Ascending aorta (tissue), 2 donors: ENCODE data around the gene MCHR2. TPM values are rescaled to one million over a fixed set of nuclear protein-coding genes. Genes with fewer than 3 reads are reported as not detected.
"Not testable (repeated sequence)": the region's sequence is repeated elsewhere in the genome, so short reads cannot be mapped to it uniquely, and the experiment has no call there.

ENCODE experiments used
- DNase-seq, 2 donors: peaks; one replicate each; pipeline ENCODE4 v3.0.0-alpha.2; 2019; ENCODE audit warnings: low spot score in 2 of 2
- H3K27ac ChIP-seq, 2 donors: fragments of 200-600 bp; sonication (generic); one replicate each; pipeline ENCODE4 v1.5.1; 2016 to 2017; ENCODE audit warnings: mild to moderate bottlenecking in 1 of 2
- H3K27me3 ChIP-seq: fragments of 200-600 bp; sonication (generic); one replicate; pipeline ENCODE4 v1.5.1; 2017
- H3K36me3 ChIP-seq, 2 donors: fragments of 200-600 bp; sonication (generic); one replicate each; pipeline ENCODE4 v1.5.1; 2016
- H3K4me1 ChIP-seq, 2 donors: fragments of 200-600 bp; sonication (generic); one replicate each; pipeline ENCODE4 v1.5.1; 2016 to 2017; ENCODE audit warnings: mild to moderate bottlenecking in 1 of 2
- H3K4me3 ChIP-seq, 2 donors: fragments of 200-600 bp; sonication (generic); one replicate each; pipeline ENCODE4 v1.5.1; 2016 to 2017; ENCODE audit warnings: mild to moderate bottlenecking in 1 of 2
- H3K9me3 ChIP-seq, 2 donors: fragments of 200-600 bp; sonication (generic); one replicate each; pipeline ENCODE4 v1.5.1; 2016
- intact Hi-C: fragments of 100-400 bp; cut with DNase I; formaldehyde crosslinking; loops from one replicate; pipeline ENCODE4 v1.15.1; 2023
- total RNA-seq: library from RNA; depleted of rRNA; stranded (reverse); fragments of >200 nt; gene quantifications from one replicate; pipeline ENCODE4 v1.1.0, GENCODE V29; 2016
- TF ChIP-seq, protein P1 (sequence below), 3 experiments: fragments of 200-600 bp in 2 of 3; fragments of 450-650 bp in 1 of 3; sonication (generic) in 2 of 3; IDR thresholded peaks; one replicate each; pipeline ENCODE4 v1.5.1; 2016 to 2019; ENCODE audit warnings: antibody characterized with exemption in 3 of 3, mild to moderate bottlenecking in 1 of 3, moderate library complexity in 1 of 3

MCHR2 gene, protein sequence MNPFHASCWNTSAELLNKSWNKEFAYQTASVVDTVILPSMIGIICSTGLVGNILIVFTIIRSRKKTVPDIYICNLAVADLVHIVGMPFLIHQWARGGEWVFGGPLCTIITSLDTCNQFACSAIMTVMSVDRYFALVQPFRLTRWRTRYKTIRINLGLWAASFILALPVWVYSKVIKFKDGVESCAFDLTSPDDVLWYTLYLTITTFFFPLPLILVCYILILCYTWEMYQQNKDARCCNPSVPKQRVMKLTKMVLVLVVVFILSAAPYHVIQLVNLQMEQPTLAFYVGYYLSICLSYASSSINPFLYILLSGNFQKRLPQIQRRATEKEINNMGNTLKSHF
- total RNA-seq = not detected

DNA sequence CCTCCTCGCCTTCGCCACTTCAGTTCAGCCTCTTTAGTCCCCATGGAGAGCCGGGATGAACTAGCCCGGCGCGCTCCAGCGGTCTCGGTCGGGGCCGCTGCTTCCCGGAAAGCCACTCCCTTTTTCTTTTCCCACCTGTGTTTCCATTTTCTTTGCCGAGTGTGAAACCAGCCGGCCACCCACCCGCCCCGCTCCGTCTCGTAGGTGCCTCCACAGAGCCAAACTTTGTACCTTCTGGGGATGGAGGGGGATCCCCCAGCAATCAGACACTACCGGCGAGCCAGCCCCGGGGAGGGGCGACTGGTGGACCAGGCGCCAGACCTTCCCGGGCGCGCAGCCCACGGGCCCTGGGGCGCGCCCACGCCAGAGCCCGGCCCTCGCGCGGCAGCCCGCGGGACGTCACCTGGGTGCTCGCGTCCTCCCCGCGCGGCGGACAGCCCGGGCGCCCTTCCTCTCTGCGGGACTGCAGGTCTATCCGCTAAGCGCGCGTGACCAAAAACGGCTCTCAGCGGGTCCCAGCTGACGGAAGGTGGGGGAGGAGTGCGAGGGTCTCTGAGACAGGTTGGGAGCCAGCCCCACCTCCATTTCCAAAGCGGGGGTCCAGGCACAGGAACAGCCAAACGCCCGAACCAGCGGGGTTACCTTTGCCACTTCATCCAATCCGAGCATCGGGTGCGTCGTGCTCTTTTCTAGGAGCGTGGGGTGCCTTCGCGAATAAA lies at the start of gene MCHR2:
Gene MCHR2, minus strand, starts transcription at position 691 of the 719 bp plus-strand sequence. CDS start 38,076 bp downstream, outside the sequence.
- Histone ChIP-seq H3K9me3 (no peaks in the 10 kb centered on the region), H3K27ac (no peak within 1 kb of the TSS), H3K4me3 (peak within 1 kb of the TSS in 1 of 2 donors; percentile 18), H3K27me3 (peaks cover 4% of the 10 kb centered on the region), H3K4me1 (no peaks in the 10 kb centered on the region), H3K36me3 (no peaks in the 10 kb centered on the region)
- DNase-seq = no peak
- TF ChIP-seq, protein P1, sequence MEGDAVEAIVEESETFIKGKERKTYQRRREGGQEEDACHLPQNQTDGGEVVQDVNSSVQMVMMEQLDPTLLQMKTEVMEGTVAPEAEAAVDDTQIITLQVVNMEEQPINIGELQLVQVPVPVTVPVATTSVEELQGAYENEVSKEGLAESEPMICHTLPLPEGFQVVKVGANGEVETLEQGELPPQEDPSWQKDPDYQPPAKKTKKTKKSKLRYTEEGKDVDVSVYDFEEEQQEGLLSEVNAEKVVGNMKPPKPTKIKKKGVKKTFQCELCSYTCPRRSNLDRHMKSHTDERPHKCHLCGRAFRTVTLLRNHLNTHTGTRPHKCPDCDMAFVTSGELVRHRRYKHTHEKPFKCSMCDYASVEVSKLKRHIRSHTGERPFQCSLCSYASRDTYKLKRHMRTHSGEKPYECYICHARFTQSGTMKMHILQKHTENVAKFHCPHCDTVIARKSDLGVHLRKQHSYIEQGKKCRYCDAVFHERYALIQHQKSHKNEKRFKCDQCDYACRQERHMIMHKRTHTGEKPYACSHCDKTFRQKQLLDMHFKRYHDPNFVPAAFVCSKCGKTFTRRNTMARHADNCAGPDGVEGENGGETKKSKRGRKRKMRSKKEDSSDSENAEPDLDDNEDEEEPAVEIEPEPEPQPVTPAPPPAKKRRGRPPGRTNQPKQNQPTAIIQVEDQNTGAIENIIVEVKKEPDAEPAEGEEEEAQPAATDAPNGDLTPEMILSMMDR (IDR thresholded peaks at IDR 0.05) = no peak
- intact Hi-C loops = no loop called here

DNA sequence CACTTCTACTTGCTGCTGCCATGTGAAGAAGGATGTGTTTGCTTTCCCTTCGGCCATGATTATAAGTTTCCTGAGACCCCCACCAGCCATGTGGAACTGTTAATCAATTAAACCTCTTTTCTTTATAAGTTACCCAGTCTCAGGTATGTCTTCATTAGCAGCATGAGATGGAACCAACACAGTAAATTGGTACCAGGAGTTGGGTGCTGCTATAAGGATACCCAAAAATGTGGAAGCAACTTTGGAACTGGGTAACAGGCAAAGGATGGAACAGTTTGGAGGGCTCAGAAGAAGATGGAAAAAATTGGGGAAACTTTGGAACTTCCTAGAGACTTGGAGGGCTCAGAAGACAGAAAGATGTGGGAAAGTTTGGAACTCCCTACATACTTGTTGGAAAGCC lies 44.5 kb upstream of the MCHR2 start:
- H3K36me3 ChIP-seq, H3K4me1 ChIP-seq, H3K27ac ChIP-seq, H3K4me3 ChIP-seq, intact Hi-C loops, H3K9me3 ChIP-seq, H3K27me3 ChIP-seq, DNase-seq: not testable (repeated sequence)

DNA sequence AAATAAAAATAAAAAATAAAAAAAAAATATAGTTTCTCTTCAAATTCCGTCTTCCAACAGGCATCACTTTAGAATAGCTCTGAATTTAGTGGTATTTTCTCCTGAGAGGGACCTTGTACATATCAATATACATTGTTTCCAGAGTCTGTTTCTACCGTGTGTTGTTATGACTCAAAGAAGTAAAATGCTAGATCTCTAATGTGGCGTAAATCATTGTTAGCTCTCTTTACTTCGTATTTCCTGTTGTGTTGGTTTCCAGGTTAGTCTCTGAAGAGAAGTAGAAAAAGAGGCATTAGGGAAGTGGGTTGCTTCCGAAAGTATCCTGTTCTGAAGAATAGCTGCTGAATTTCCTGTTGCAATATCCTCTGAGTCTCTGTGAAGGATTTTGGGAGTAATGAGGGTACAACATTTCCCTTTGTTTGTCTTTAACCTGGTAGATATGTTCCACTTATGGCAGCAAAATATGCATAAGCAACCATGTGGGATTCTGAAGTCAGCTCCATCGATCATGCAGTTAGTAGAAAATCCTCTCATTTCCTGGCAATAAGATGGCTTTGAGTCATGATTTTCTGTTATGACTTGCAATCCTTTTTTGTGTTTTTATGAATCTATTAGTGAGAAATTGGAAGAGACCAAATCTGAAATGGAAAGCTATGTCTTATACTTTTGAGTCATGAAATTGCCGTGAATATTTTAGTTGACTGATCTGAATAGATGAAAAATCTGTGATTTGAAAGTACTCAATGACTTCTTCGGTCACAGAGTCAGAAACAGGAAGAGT lies 42.0 kb upstream of the MCHR2 start:
- Histone ChIP-seq H3K27me3 (no peaks in the 10 kb centered on the region), H3K27ac (no peak overlapping the region), H3K4me1 (no peaks in the 10 kb centered on the region), H3K36me3 (no peaks in the 10 kb centered on the region), H3K9me3 (no peaks in the 10 kb centered on the region), H3K4me3 (no peak overlapping the region)
- intact Hi-C loops = no loop called here
- TF ChIP-seq, protein P1 (IDR thresholded peaks at IDR 0.05) = no peak
- no peak for DNase-seq

DNA sequence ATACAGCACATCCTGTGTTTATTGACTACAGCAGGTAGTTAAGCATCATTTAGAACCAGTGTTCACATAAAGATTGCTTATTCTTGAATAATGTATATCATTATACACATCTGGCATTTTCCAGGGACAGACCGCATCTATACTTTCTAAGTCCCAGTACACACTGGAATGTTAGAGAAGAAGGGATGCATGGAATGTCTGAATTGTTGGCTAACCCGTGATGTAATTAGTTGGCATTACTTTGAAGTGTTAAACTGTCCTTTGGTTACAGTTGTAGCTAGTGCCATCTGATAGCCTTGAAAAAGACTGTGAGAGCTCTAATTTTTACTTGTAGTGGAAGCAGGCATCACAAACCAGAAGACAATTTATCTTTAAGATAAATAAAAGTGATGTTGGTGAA lies 29.8 kb upstream of the MCHR2 start:
- H3K4me1 ChIP-seq = no peaks in the 10 kb centered on the region
- no peak for DNase-seq
- intact Hi-C loops = no loop called here
- H3K27me3 ChIP-seq = no peaks in the 10 kb centered on the region
- no peaks in the 10 kb centered on the region for H3K9me3 ChIP-seq
- TF ChIP-seq, protein P1 (IDR thresholded peaks at IDR 0.05) = no peak
- no peak overlapping the region for H3K4me3 ChIP-seq
- no peaks in the 10 kb centered on the region for H3K36me3 ChIP-seq
- no peak overlapping the region for H3K27ac ChIP-seq

DNA sequence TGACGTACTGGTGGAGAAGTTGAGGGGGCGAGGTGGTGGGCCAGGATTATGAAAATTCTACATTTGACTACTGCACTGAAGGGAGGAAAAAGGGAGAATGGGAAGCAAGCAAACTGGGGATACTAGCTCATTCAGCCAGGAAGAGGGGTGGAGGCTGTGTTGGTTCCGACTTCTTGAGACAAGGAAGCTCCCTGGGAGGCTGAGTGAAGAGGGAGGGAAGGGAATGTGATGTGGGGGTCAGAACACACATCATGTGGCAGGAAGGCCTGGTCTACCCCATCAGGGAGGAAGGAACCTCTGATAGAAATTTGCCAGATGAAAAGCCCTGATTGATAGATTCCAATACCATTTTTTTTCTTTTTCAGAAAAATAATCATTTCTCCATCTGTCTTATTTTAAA lies 28.8 kb upstream of the MCHR2 start:
- Histone ChIP-seq H3K4me1 (no peaks in the 10 kb centered on the region), H3K27me3 (no peaks in the 10 kb centered on the region), H3K27ac (no peak overlapping the region), H3K4me3 (no peak overlapping the region), H3K9me3 (no peaks in the 10 kb centered on the region), H3K36me3 (no peaks in the 10 kb centered on the region)
- no peak for DNase-seq
- intact Hi-C loops = no loop called here
- TF ChIP-seq, protein P1 (IDR thresholded peaks at IDR 0.05) = no peak
